GM18870 (cell line): ENCODE measurements around the gene BTN2A1.
A peak's percentile ranks its signal among the peaks of the same experiment; 100 is the strongest.
"Not testable (repeated sequence)": the region's sequence is repeated elsewhere in the genome, so short reads cannot be mapped to it uniquely, and the experiment has no call there.

Experiments
- ATAC-seq: cut with Tn5 transposase; IDR thresholded peaks from one replicate; pipeline ENCODE4 v1.9.1; 2021; ENCODE audit warnings: moderate library complexity; ENCODE audit not compliant: unreplicated experiment

The BTN2A1 gene

GRCh38 chr6:26457806-26458688 lies at the start of gene BTN2A1:
BTN2A1 (plus strand) TSS chr6:26457955; CDS start chr6:26458637, 682 bp downstream.
- ATAC-seq: peak; percentile 94

DNA sequence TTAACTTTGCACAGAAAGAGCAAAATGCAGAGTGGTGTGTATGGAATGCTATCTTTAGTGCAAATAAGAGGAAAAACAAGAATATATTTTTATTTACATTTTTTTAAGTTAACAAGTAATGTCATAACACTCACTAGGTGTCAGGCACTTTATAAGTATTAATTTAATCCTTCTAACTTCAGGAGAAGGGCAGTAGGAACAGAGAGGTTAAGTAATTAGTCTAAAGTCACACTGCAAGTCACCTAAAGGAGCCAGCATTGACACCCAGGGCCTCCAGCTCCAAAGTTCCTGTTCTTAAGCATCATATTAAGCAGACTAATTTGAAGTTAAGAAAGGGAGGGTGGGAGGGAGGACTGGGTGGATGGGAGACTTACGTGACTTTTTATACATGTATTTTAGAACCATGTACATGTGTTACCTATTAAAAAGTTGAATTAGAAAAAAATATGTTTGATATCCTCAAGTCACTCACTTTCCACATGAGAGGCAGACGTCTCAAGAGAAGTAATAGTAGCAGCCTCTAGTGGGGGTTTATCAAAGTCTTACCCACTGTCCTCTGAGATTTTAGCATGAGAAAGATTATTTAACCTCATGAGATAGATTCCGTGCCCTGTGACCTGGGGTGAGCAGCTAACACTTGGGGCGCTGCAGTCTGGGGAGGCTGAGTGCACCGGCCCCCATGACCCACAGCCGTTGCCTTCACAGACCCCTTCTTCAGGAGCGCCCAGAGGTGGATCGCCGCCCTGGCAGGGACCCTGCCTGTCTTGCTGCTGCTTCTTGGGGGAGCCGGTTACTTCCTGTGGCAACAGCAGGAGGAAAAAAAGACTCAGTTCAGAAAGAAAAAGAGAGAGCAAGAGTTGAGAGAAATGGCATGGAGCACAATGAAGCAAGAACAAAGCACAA lies 48.7 kb upstream of the BTN2A1 start:
- no peak for ATAC-seq

DNA sequence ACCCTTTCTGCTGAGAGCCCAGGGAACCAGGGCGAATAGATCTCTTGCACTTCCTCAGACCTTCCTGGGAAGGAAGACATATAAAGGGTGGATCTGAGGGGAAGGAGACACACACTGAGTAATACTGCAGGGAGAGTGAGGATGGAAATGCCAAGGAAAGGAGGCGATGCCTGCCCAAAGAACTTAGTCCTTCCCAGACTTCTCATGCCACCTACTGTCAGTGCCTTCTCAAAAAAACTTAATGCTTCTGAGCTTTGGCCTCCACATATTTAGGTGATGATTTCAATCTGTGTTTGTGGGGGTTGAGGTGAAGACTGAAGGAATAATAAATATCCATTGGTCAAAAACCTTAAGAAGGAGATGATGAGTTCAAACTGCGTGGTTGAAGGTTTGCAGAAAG lies 46.0 kb upstream of the BTN2A1 start:
- ATAC-seq: no peak

GRCh38 chr6:26412228-26412627 lies 45.5 kb upstream of the BTN2A1 start:
- ATAC-seq: no peak

- no peak for ATAC-seq
Observed at GRCh38 chr6:26412954-26413353, 44.8 kb upstream of the BTN2A1 start.

DNA sequence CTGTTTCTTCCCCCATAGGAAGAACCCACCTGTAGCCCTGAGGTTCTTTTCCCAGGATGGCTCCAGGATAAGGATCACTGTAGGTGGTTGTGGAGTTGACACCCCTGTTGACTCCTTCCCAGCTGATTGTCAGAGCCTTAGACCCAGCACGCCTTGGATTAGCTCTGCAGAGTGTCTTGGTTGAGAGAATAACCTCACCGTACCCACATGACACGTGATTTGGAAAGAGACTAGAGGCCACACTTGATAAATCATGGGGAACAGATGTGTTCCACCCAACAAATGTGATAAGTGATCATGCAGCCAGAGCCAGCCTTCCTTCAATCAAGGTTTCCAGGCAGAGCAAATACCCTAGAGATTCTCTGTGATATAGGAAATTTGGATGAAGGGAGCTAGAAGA lies 43.5 kb upstream of the BTN2A1 start:
- no peak for ATAC-seq

DNA sequence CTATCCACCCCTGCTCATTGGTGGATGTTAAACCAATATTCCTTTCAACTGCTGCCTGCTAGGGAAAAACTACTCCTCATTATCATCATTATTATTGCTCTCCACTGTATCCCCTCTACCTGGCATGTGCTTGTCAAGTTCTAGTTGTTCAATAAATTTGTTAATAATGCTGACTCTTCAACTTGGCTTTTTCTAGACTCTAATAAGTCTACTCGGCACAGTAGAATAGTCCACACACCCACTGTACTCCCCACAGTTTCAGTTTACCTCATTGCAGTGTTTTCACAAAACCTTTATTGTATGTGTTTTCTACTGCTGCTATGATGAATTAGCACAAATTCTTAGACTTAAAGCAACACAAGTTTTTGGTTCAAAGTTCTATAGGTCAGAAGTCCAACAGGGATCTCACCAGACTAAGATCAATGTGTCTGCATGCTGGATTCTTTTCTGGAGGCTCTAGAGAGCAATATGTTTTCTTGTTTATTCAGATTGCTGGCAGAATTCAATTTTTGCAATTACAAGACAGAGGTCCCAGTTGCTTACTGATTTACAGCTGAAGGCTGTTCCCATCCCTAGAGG lies 42.6 kb upstream of the BTN2A1 start:
- no peak for ATAC-seq

GRCh38 chr6:26415791-26416190 lies 42.0 kb upstream of the BTN2A1 start:
- no peak for ATAC-seq

- ATAC-seq: no peak
Observed at GRCh38 chr6:26416288-26416687, 41.5 kb upstream of the BTN2A1 start.

- ATAC-seq: not testable (repeated sequence)
Observed at GRCh38 chr6:26418077-26418476, 39.7 kb upstream of the BTN2A1 start.

DNA sequence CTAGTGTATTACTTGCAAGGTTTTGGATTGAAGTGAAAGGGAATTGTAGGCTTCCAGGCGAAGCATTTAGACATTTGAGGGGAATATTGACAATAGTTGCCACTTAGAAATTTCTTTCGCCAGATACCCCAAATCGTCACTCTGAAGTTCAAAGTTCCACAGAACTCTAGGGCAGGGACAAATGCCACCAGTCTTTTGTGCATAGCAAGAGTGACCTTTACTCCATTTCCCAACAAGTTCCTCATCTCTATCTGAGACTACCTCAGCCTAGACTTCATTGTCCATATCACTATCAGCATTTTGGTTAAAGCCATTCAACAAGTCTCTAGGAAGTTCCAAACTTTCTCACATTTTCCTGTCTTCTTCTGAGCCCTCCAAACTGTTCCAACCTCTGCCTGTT lies 39.0 kb upstream of the BTN2A1 start:
- ATAC-seq: not testable (repeated sequence)

DNA sequence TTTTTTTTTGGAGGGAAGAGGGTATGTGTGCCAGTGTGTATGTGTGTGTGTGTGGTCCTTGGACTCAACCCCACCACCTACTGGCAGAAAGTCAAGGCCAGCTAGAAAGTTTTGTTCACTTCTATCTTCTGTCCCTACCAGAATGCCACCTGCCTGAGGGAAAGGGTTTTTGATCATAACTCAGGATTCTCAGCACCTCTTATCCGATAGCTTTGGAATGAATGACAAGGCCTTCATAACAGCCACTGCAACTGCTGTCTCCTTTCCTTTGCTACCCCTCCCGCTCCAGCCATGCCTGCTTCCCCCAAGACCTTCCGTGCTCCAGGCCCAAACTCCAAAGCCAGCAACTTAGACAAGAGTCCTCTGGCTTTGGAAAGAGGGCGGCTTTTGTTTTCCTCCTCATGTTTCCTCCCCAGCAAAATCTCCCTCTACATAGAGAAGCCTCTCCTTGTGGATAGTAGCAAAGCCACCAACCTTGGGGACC lies 37.0 kb upstream of the BTN2A1 start:
- no peak for ATAC-seq

GRCh38 chr6:26421259-26422144 lies 36.3 kb upstream of the BTN2A1 start:
- ATAC-seq: peak; percentile 70

DNA sequence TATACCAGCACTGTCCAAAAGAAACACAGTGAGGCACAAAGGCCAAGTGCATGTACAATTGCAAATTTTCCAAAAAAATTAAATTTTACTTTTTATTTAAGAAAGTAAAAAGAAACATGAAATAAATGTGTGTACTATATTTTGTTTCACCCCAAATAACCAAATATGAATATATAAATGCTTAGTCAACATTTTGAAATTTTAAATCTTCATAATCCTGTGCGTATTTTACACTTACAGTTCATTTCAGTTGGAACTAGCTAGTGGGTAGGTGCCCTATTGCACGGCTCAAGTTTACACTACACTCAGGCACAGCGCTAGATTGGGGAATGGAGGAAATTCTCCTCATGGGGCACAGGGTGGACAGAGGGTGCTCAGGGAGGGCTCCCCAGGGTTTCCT lies 35.4 kb upstream of the BTN2A1 start:
- ATAC-seq: no peak

- no peak for ATAC-seq
Observed at GRCh38 chr6:26426691-26427450, 30.9 kb upstream of the BTN2A1 start.

DNA sequence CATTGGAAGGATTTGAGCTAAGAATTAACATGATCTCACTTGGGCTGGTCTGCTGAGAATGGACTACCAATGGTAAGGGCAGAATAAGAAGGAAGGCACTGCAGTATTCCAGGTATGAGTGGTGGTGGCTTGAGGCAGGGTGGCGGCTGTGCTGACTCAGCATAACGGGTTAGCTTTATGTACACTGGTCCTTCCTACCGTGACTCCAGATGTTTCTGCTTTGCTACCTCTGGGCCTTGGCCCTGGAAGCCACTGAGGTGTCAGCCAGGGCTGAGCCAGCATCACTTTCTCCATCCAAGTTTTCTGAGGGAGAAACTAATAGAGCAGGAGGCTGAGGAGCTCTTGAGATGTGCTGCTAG lies 30.3 kb upstream of the BTN2A1 start:
- no peak for ATAC-seq

- ATAC-seq: no peak
Observed at GRCh38 chr6:26428206-26428605, 29.5 kb upstream of the BTN2A1 start.

- no peak for ATAC-seq
Observed at GRCh38 chr6:26430787-26431186, 27.0 kb upstream of the BTN2A1 start.

DNA sequence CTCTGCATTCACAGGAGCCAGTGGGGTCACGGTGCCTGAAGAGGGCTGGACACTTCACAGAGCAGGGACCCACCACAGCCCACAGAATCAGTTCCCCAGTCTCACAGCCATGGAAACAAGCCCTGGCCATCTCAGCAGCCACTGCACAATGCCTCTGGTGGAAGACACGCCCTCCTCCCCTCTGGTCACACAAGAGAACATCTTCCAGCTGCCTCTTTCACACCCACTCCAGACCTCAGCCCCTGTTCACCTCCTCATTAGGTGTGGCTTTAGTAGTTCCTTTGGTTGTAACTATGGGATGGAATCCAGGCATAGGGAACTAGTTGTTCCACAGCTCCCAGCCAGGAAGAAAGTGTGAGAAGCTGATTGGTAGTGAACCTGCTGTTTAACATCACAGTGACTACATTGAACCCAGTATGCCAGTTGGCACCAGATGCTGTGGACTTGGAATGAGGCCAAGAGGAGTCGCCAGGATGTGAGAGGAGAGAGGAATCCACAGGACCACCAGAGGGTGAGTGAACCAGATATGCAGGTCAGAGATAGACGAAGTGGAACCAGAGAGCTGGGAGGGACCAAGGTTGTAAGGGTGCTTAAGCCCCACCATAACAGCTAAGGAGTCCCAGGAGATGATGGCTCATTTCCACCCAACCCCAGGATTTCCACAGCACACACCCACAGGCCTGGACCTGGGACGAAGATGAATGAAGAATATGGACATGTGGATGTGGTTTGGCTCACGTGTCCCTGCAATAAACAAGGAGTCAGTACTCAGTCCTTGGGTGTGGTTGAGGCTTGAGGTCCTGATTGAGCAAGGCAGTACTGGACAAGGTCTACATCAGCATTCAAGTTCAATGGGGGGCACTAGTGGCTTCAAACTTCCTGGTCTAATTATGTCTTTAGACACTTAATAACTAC lies 26.2 kb upstream of the BTN2A1 start:
- ATAC-seq: no peak
